HepG2 (cell line): ENCODE data around the gene MTHFD2.

Experiments used
- CHD2 ChIP-seq: IDR thresholded peaks from 2 replicates; pipeline ENCODE4 v1.6.1; 2011; ENCODE audit warnings: low read depth, low read length, improper control_type of control experiment
- ZNF160 ChIP-seq: sonication (generic); formaldehyde crosslinking; IDR thresholded peaks from 2 replicates; pipeline ENCODE4 v1.8.0; 2022; ENCODE audit warnings: mild to moderate bottlenecking, inconsistent platforms, missing genetic modification reagents

DNA sequence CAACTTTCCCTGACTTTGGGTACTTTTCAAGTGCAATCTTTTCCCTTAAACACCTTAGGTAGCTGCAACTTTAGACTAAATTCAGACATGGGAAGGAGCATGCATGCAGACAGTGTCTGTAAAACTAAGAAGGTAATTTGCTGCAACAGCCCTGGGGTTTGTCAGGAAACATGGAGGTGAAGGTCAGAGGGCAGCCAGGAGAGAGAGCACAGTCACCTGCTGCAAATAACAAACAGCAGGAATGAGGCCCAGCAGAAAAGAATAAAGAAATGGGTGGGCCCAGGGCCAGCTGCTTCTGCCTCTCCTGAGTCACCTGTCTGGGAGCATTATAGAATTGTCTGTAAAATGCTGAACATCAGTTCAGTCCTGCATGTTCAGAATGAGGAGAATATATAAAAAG lies 35.2 kb downstream of the MTHFD2 start:
- no peak for TF ChIP-seq ZNF160
- TF ChIP-seq CHD2, result no peak
